ENCODE measurements around the gene EEIG2. TPM values are rescaled to one million over a fixed set of nuclear protein-coding genes. Genes with fewer than 3 reads are reported as not detected.
"Not testable (repeated sequence)": the region's sequence is repeated elsewhere in the genome, so short reads cannot be mapped to it uniquely, and the experiment has no call there.

EEIG2 gene
- total RNA-seq, 1 donor from 2014 or later, result 13.9 TPM

DNA sequence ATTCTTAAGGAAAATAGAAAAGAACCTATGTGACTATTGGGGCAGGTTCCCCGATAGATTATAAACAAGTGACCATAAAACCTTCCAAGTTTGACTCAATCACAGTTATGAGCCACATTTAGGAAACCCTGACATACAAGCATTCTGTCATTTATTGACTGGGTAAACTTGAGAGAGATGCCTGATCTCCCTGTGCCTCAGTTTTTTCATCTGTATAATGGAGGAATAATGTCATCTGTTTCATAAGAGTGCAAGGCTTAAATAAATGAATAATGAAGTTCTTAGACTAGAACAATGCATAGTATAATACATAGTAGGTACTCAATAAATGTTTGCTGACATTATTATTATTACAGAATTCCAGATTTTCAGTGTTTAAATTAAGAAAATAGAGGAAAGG lies 18.9 kb upstream of the EEIG2 start:
- no peak overlapping the region for H3K4me3 Mint-ChIP-seq
- peaks cover 20% of the 10 kb centered on the region for H3K9me3 Mint-ChIP-seq
- no peaks in the 10 kb centered on the region for H3K4me1 Mint-ChIP-seq
- H3K27me3 Mint-ChIP-seq (ENCODE audit: low read depth), result peaks cover 2% of the 10 kb centered on the region
- no peaks in the 10 kb centered on the region for H3K36me3 Mint-ChIP-seq
- TF ChIP-seq, protein P1, sequence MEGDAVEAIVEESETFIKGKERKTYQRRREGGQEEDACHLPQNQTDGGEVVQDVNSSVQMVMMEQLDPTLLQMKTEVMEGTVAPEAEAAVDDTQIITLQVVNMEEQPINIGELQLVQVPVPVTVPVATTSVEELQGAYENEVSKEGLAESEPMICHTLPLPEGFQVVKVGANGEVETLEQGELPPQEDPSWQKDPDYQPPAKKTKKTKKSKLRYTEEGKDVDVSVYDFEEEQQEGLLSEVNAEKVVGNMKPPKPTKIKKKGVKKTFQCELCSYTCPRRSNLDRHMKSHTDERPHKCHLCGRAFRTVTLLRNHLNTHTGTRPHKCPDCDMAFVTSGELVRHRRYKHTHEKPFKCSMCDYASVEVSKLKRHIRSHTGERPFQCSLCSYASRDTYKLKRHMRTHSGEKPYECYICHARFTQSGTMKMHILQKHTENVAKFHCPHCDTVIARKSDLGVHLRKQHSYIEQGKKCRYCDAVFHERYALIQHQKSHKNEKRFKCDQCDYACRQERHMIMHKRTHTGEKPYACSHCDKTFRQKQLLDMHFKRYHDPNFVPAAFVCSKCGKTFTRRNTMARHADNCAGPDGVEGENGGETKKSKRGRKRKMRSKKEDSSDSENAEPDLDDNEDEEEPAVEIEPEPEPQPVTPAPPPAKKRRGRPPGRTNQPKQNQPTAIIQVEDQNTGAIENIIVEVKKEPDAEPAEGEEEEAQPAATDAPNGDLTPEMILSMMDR (IDR thresholded peaks at IDR 0.05; ENCODE audit: unreplicated experiment), result no peak
- no peak for DNase-seq (ENCODE audit: low spot score in 2 of 2, unreplicated experiment in 2 of 2)
- no peak overlapping the region for H3K27ac Mint-ChIP-seq

DNA sequence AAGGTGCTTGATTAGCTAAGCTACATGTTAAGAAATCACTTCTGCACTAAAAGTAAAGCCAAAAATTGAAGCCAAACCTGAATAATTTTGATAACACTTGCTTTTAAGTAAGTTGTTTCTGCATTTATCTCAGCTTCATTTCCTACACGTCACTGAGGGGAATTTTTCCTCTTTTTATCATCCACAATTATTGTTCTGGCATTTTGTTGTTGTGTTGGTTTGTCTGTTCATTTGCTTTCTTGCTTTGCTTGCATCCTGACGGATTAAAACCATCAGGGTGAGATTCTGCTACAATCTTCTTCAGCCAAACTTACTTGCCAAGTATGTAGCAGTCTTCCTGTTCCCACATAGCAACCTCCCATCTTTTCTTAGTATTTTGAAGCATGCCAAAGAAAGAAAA lies 18.0 kb upstream of the EEIG2 start:
- Mint-ChIP-seq H3K4me3 (no peak overlapping the region), H3K4me1 (no peaks in the 10 kb centered on the region), H3K27me3 (ENCODE audit: low read depth) (peaks cover 2% of the 10 kb centered on the region), H3K36me3 (peaks cover 4% of the 10 kb centered on the region), H3K27ac (no peak overlapping the region), H3K9me3 (peaks cover 25% of the 10 kb centered on the region)
- no peak for DNase-seq (ENCODE audit: low spot score in 2 of 2, unreplicated experiment in 2 of 2)
- TF ChIP-seq, protein P1 (IDR thresholded peaks at IDR 0.05; ENCODE audit: unreplicated experiment), result no peak

DNA sequence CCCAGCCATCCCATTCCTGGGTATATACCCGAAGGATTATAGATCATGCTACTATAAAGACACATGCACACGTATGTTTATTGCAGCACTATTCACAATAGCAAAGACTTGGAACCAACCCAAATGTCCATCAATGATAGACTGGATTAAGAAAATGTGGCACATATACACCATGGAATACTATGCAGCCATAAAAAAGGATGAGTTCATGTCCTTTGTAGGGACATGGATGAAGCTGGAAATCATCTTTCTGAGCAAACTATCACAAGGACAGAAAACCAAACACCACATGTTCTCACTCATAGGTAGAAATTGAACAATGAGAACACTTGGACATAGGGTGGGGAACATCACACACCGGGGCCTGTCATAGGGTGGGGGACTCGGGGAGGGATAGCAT lies 12.4 kb upstream of the EEIG2 start:
- not testable (repeated sequence) for H3K27ac Mint-ChIP-seq; DNase-seq (ENCODE audit: low spot score in 2 of 2, unreplicated experiment in 2 of 2); H3K36me3 Mint-ChIP-seq; H3K27me3 Mint-ChIP-seq (ENCODE audit: low read depth); H3K4me3 Mint-ChIP-seq
- peaks cover 14% of the 10 kb centered on the region for H3K4me1 Mint-ChIP-seq
- H3K9me3 Mint-ChIP-seq, result peaks cover 25% of the 10 kb centered on the region

DNA sequence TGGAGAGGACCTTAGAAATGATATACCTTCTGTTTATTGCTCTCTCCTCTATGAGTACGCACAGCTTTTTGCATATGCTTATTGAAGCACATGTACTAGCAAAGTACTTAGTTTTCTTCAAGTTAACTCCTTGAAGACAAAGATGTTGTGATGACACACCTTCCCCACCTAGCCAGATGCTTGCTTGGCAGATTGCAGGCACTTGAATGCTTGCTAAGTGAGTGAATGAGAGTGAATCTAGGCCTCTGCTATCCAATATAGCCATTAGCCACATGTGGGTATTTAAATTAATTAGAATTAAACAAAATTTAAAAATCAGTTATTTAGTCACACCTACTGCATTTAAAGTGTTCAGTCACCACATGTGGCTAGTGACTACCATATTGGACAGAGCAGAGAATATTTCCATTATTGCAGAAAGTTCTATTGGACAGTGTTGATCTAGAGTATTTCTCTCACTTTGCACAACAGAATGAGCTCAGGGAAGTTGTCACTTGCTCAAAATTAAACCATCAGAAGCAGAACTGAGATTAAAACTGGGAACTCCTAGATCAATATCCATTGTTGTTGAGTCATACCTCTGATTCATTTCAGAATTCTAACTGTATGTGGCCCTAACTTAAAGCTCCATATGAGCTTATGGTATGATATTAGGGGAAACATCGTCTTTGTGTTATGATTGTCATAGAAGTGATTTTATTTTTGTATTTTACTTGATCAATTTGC lies 8.6 kb upstream of the EEIG2 start:
- Mint-ChIP-seq H3K9me3 (peaks cover 2% of the 10 kb centered on the region), H3K4me1 (peaks cover 35% of the 10 kb centered on the region), H3K27me3 (ENCODE audit: low read depth) (no peaks in the 10 kb centered on the region), H3K4me3 (no peak overlapping the region), H3K36me3 (peaks cover 2% of the 10 kb centered on the region), H3K27ac (no peak overlapping the region)
- TF ChIP-seq, protein P1 (IDR thresholded peaks at IDR 0.05; ENCODE audit: unreplicated experiment), result no peak
- no peak for DNase-seq (ENCODE audit: low spot score in 2 of 2, unreplicated experiment in 2 of 2)

DNA sequence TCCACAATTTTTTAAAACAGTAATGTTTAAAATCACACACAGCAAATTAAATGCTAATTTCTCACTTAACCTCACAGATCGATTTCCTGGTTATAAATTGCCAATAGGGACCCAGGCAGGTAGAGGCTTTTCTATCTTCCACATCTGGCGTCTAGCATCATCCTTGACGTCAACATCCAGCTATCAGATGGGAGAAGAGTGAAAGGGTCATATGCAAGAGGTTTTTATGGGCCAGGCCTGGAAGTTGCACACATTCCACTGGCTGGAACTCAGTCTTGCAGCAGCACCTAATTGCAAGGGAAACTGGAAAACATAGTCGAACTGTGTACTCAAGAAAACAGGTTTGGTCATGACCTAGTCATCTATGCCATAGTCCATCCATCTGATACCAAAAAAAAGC lies 6.0 kb upstream of the EEIG2 start:
- Mint-ChIP-seq H3K9me3 (no peaks in the 10 kb centered on the region), H3K36me3 (no peaks in the 10 kb centered on the region), H3K27ac (no peak overlapping the region), H3K4me3 (no peak overlapping the region), H3K27me3 (ENCODE audit: low read depth) (no peaks in the 10 kb centered on the region), H3K4me1 (peaks cover 27% of the 10 kb centered on the region)
- no peak for DNase-seq (ENCODE audit: low spot score in 2 of 2, unreplicated experiment in 2 of 2)
- TF ChIP-seq, protein P1 (IDR thresholded peaks at IDR 0.05; ENCODE audit: unreplicated experiment), result no peak

DNA sequence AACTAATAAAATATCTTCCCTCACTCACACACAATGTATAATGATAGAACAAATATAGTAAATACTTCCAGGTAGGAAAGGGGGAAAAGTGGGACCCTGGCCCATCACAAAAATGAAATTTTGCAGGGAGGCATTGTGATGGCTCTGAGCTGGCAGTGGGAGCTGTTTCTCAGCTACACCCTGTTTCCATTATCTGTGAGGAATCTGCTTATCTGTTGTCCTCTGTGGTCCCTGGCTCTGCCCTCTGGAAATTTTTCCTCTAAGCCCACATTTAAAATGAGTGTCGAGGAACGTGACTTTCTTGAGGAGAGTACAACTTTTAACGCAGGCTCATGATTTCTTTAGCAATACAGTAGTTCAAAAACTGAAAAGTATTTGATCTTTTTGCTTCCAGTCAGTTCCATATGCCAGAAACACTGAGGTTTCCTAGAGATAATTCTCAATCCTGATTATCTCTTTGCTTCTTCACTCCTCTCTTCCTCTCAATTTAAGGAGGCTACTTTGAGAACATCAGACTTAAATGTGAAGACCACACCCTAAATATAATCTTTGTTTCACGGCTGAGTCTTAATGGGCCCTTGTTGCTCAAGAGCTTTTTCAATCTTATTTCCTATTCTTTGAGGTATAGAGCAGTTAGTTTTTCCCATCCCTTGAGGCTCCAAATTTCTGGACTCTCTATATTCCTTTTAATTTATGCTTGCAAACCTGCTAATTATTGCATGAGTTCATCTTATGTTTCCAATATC lies 5.0 kb upstream of the EEIG2 start:
- TF ChIP-seq, protein P1 (IDR thresholded peaks at IDR 0.05; ENCODE audit: unreplicated experiment), result no peak
- Mint-ChIP-seq H3K9me3 (no peaks in the 10 kb centered on the region), H3K4me1 (peaks cover 24% of the 10 kb centered on the region), H3K27me3 (ENCODE audit: low read depth) (no peaks in the 10 kb centered on the region), H3K27ac (no peak overlapping the region), H3K36me3 (no peaks in the 10 kb centered on the region), H3K4me3 (no peak overlapping the region)
- no peak for DNase-seq (ENCODE audit: low spot score in 2 of 2, unreplicated experiment in 2 of 2)

All from mesothelial cell of epicardium (in vitro differentiated cells).